ENCODE data around the gene TMEM72.

Gene TMEM72

GRCh38 chr10:44969854-44970253 is 58.7 kb downstream of the TMEM72 start:
- DNase-seq, result no peak

- no peak for DNase-seq
Observed at GRCh38 chr10:44970812-44971395, 59.8 kb downstream of the TMEM72 start.

- no peak for DNase-seq
Observed at GRCh38 chr10:44971434-44971833, 60.3 kb downstream of the TMEM72 start.

- no peak for DNase-seq
Observed at GRCh38 chr10:44971935-44972757, 61.0 kb downstream of the TMEM72 start.

GRCh38 chr10:44972874-44973306 is 61.8 kb downstream of the TMEM72 start:
- no peak for DNase-seq

- no peak for DNase-seq
Observed at GRCh38 chr10:44973323-44974081, 62.4 kb downstream of the TMEM72 start.

- no peak for DNase-seq
Observed at GRCh38 chr10:44974082-44974627, 63.0 kb downstream of the TMEM72 start.

GRCh38 chr10:44974628-44975430 is 63.7 kb downstream of the TMEM72 start:
- DNase-seq, result peak; percentile 61

- peak; percentile 23 for DNase-seq
Observed at GRCh38 chr10:44975431-44976331, 64.5 kb downstream of the TMEM72 start.

GRCh38 chr10:44976352-44977198 is 65.4 kb downstream of the TMEM72 start:
- DNase-seq, result no peak

- no peak for DNase-seq
Observed at GRCh38 chr10:44977287-44978212, 66.4 kb downstream of the TMEM72 start.

- DNase-seq, result no peak
Observed at GRCh38 chr10:44978213-44978569, 67.1 kb downstream of the TMEM72 start.

- peak; percentile 75 for DNase-seq
Observed at GRCh38 chr10:44978570-44979280, 67.6 kb downstream of the TMEM72 start, which contains the start of gene DEPP1. Gene DEPP1, minus strand, starts transcription at chr10:44978809. Its CDS starts 779 bp downstream, at chr10:44978030.

- no peak for DNase-seq
Observed at GRCh38 chr10:44979281-44980191, 68.4 kb downstream of the TMEM72 start.

GRCh38 chr10:44980309-44981171 is 69.4 kb downstream of the TMEM72 start:
- no peak for DNase-seq
